Spleen (tissue), 7 donors: Measurements from ENCODE around the gene HPDL.

Source experiments
- POLR2A ChIP-seq, 3 donors: fragments of 450-650 bp; IDR thresholded peaks; one replicate each; pipeline ENCODE4 v1.5.1; 2017; ENCODE audit warnings: antibody characterized with exemption in 3 of 3, mild to moderate bottlenecking in 1 of 3
- TF ChIP-seq, protein P1 (sequence below), 11 experiments: fragments of 200-600 bp in 7 of 11; fragments of 450-650 bp in 4 of 11; sonication (generic) in 4 of 11; IDR thresholded peaks in 8 of 11; conservative IDR thresholded peaks in 3 of 11; 1 replicate in 7 of 11; 2 replicates in 4 of 11; pipeline versions ENCODE4 v1.4.0 to v1.8.0; 2016 to 2021; ENCODE audit warnings: antibody characterized with exemption in 11 of 11, inconsistent platforms in 4 of 11, mild to moderate bottlenecking in 1 of 11
- donor health status: DM: no; HTN: no; CAD: no; lungs with moderate emphysema.
- donor health status: DM: no; HTN: no; CAD: no.
- donor health status: DM: no; HTN: no; CAD: no.

DNA sequence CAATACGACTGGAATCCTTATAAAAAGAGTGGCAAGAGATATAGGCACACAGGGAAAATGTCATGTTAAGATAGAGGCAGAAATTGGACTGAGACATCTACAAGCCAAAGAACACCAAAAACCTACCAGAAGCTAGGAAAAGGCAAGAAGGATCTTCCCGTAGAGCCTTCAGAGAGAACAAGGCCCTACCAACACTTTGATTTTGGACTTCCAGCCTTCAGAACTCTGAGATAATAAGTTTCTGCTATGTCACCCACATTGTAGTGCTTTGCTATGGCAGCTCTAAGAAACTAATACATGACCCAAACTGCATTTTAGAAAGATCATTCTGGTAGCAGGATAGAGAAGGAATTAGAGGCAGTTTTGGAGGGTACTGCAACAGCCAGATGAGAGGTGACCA is 37.6 kb downstream of the HPDL start:
- TF ChIP-seq, protein P1, sequence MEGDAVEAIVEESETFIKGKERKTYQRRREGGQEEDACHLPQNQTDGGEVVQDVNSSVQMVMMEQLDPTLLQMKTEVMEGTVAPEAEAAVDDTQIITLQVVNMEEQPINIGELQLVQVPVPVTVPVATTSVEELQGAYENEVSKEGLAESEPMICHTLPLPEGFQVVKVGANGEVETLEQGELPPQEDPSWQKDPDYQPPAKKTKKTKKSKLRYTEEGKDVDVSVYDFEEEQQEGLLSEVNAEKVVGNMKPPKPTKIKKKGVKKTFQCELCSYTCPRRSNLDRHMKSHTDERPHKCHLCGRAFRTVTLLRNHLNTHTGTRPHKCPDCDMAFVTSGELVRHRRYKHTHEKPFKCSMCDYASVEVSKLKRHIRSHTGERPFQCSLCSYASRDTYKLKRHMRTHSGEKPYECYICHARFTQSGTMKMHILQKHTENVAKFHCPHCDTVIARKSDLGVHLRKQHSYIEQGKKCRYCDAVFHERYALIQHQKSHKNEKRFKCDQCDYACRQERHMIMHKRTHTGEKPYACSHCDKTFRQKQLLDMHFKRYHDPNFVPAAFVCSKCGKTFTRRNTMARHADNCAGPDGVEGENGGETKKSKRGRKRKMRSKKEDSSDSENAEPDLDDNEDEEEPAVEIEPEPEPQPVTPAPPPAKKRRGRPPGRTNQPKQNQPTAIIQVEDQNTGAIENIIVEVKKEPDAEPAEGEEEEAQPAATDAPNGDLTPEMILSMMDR (IDR thresholded peaks at IDR 0.05 in 8 of 11, conservative IDR thresholded peaks at IDR 0.05 in 3 of 11): no peak
- no peak for TF ChIP-seq POLR2A (IDR thresholded peaks at IDR 0.05)
